HUES64 (cell line): Measurements from ENCODE around the gene CFAP97D2.
"Not testable (repeated sequence)": the region's sequence is repeated elsewhere in the genome, so short reads cannot be mapped to it uniquely, and the experiment has no call there.

Source experiments
- H3K27ac ChIP-seq: 2 replicates; pipeline ENCODE4 v1.7.0; 2013; ENCODE audit warnings: low read depth, low read length, inconsistent platforms
- H3K27me3 ChIP-seq: 2 replicates; pipeline ENCODE4 v1.6.1; 2013; ENCODE audit warnings: mild to moderate bottlenecking, low read length; ENCODE audit not compliant: insufficient read depth
- H3K36me3 ChIP-seq: 2 replicates; pipeline ENCODE4 v1.6.1; 2013; ENCODE audit warnings: mild to moderate bottlenecking, low read length; ENCODE audit not compliant: insufficient read depth
- H3K4me1 ChIP-seq: 2 replicates; pipeline ENCODE4 v1.6.1; 2013; ENCODE audit warnings: mild to moderate bottlenecking, low read length, moderate library complexity; ENCODE audit not compliant: insufficient read depth
- H3K4me3 ChIP-seq: 2 replicates; pipeline ENCODE4 v1.5.1; 2013; ENCODE audit warnings: mild to moderate bottlenecking, low read length, moderate library complexity
- H3K9ac ChIP-seq: 2 replicates; pipeline ENCODE4 v1.6.1; 2013; ENCODE audit warnings: mild to moderate bottlenecking, low read depth, low read length
- H3K9me3 ChIP-seq: 2 replicates; pipeline ENCODE4 v1.6.1; 2013; ENCODE audit warnings: low read depth, low read length; ENCODE audit not compliant: insufficient read depth
- WGBS: fragments of 150-250, 120-280 bp; methylation state at CpG from one replicate; pipeline ENCODE4 v1.1.7; 2013; ENCODE audit warnings: missing lambda C conversion rate; 5-methylcytosine and 5-hydroxymethylcytosine counted together

Gene CFAP97D2

GRCh38 chr13:114185182-114185971 is 6.3 kb downstream of the CFAP97D2 start:
- Histone ChIP-seq H3K9me3 (peaks cover 21% of the 10 kb centered on the region; the same call in 1 of the 2 replicates), H3K27me3 (no peaks in the 10 kb centered on the region), H3K9ac (no peak overlapping the region), H3K27ac (no peak overlapping the region), H3K36me3 (no peaks in the 10 kb centered on the region), H3K4me1 (no peaks in the 10 kb centered on the region), H3K4me3 (no peak overlapping the region)
- 94% methylated on average over 15 of the region's 15 CpGs for WGBS

GRCh38 chr13:114194853-114195252 is 15.8 kb downstream of the CFAP97D2 start:
- H3K9ac ChIP-seq = no peak overlapping the region
- H3K27me3 ChIP-seq = peaks cover under 1% of the 10 kb centered on the region; the same call in 1 of the 2 replicates

GRCh38 chr13:114196629-114197028 is 17.6 kb downstream of the CFAP97D2 start:
- Histone ChIP-seq H3K9ac (no peak overlapping the region), H3K4me1 (peaks cover 11% of the 10 kb centered on the region), H3K4me3 (no peak overlapping the region), H3K27me3 (peaks cover 8% of the 10 kb centered on the region; the same call in 1 of the 2 replicates), H3K27ac (no peak overlapping the region), H3K36me3 (no peaks in the 10 kb centered on the region), H3K9me3 (no peaks in the 10 kb centered on the region)
- 87% methylated on average over 5 of the region's 5 CpGs for WGBS

More at GRCh38 chr13:114194853-114195252, 15.8 kb downstream of the CFAP97D2 start:
- Histone ChIP-seq H3K36me3 (no peaks in the 10 kb centered on the region), H3K27ac (no peak overlapping the region), H3K9me3 (0 out of 2 replicates have a peak, but pooled peaks cover 2% of the 10 kb centered on the region), H3K4me1 (no peaks in the 10 kb centered on the region), H3K4me3 (no peak overlapping the region)
- 94% methylated on average over 5 of the region's 5 CpGs for WGBS

- H3K4me3 ChIP-seq = no peak overlapping the region
- no peak overlapping the region for H3K9ac ChIP-seq
- no peaks in the 10 kb centered on the region for H3K9me3 ChIP-seq
- H3K36me3 ChIP-seq = no peaks in the 10 kb centered on the region
- H3K27ac ChIP-seq = no peak overlapping the region
- WGBS = 97% methylated on average over 47 of the region's 47 CpGs
- peaks cover 11% of the 10 kb centered on the region for H3K4me1 ChIP-seq
- H3K27me3 ChIP-seq = peaks cover 8% of the 10 kb centered on the region; the same call in 1 of the 2 replicates
These were observed 19.5 kb downstream of the CFAP97D2 start for GRCh38 chr13:114198556-114198955.

GRCh38 chr13:114199526-114199925 is 20.5 kb downstream of the CFAP97D2 start:
- H3K9ac ChIP-seq, H3K36me3 ChIP-seq, H3K9me3 ChIP-seq, H3K4me3 ChIP-seq, H3K27me3 ChIP-seq, H3K27ac ChIP-seq: not testable (repeated sequence)
- peaks cover 11% of the 10 kb centered on the region for H3K4me1 ChIP-seq
- 94% methylated on average over 56 of the region's 75 CpGs for WGBS

- peaks cover 11% of the 10 kb centered on the region for H3K4me1 ChIP-seq
- no peaks in the 10 kb centered on the region for H3K9me3 ChIP-seq
- no peak overlapping the region for H3K9ac ChIP-seq
- H3K27me3 ChIP-seq = peaks cover 8% of the 10 kb centered on the region; the same call in 1 of the 2 replicates
- no peaks in the 10 kb centered on the region for H3K36me3 ChIP-seq
- no peak overlapping the region for H3K4me3 ChIP-seq
- WGBS = 92% methylated on average over 42 of the region's 42 CpGs
- H3K27ac ChIP-seq = no peak overlapping the region
These were observed 20.9 kb downstream of the CFAP97D2 start for GRCh38 chr13:114199954-114200353.

GRCh38 chr13:114200399-114200911 is 21.4 kb downstream of the CFAP97D2 start:
- Histone ChIP-seq H3K4me3 (no peak overlapping the region), H3K9me3 (no peaks in the 10 kb centered on the region), H3K9ac (no peak overlapping the region)

GRCh38 chr13:114202581-114202980 is 23.5 kb downstream of the CFAP97D2 start:
- 88% methylated on average over 6 of the region's 6 CpGs for WGBS

More at GRCh38 chr13:114200399-114200911, 21.4 kb downstream of the CFAP97D2 start:
- H3K27me3 ChIP-seq = peaks cover 8% of the 10 kb centered on the region; the same call in 1 of the 2 replicates
- no peak overlapping the region for H3K27ac ChIP-seq
- H3K4me1 ChIP-seq = peaks cover 11% of the 10 kb centered on the region
- H3K36me3 ChIP-seq = no peaks in the 10 kb centered on the region
- 88% methylated on average over 18 of the region's 18 CpGs for WGBS

GRCh38 chr13:114203536-114203935 is 24.5 kb downstream of the CFAP97D2 start:
- Histone ChIP-seq H3K9ac (no peak overlapping the region), H3K4me3 (no peak overlapping the region), H3K9me3 (peaks cover 20% of the 10 kb centered on the region), H3K36me3 (no peaks in the 10 kb centered on the region), H3K27ac (no peak overlapping the region), H3K27me3 (peaks cover 8% of the 10 kb centered on the region; the same call in 1 of the 2 replicates), H3K4me1 (peaks cover 11% of the 10 kb centered on the region)
- WGBS = 90% methylated on average over 4 of the region's 4 CpGs

More at GRCh38 chr13:114202581-114202980, 23.5 kb downstream of the CFAP97D2 start:
- peaks cover 8% of the 10 kb centered on the region; the same call in 1 of the 2 replicates for H3K27me3 ChIP-seq
- H3K9me3 ChIP-seq = peaks cover 14% of the 10 kb centered on the region
- H3K4me3 ChIP-seq = no peak overlapping the region
- peaks cover 11% of the 10 kb centered on the region for H3K4me1 ChIP-seq
- H3K27ac ChIP-seq = no peak overlapping the region
- no peaks in the 10 kb centered on the region for H3K36me3 ChIP-seq
- no peak overlapping the region for H3K9ac ChIP-seq

- Histone ChIP-seq H3K9ac (no peak overlapping the region), H3K36me3 (no peaks in the 10 kb centered on the region), H3K9me3 (peaks cover 20% of the 10 kb centered on the region), H3K4me3 (no peak overlapping the region), H3K27ac (no peak overlapping the region), H3K4me1 (peaks cover 11% of the 10 kb centered on the region), H3K27me3 (peaks cover 7% of the 10 kb centered on the region; the same call in 1 of the 2 replicates)
- 96% methylated on average over 4 of the region's 4 CpGs for WGBS
These were observed 25.8 kb downstream of the CFAP97D2 start for GRCh38 chr13:114204894-114205293.

GRCh38 chr13:114208134-114208533 is 29.1 kb downstream of the CFAP97D2 start:
- Histone ChIP-seq H3K9ac (no peak overlapping the region), H3K4me1 (no peaks in the 10 kb centered on the region), H3K27ac (no peak overlapping the region), H3K9me3 (peaks cover 20% of the 10 kb centered on the region), H3K4me3 (no peak overlapping the region), H3K36me3 (no peaks in the 10 kb centered on the region), H3K27me3 (no peaks in the 10 kb centered on the region)
- WGBS = 98% methylated on average over 5 of the region's 6 CpGs
